ENCODE measurements around the gene EIF3I. TPM values are rescaled to one million over a fixed set of nuclear protein-coding genes. Genes with fewer than 3 reads are reported as not detected.

Gene EIF3I
- total and polyA plus RNA-seq, 2 of the 13 experiments (the other 11 are each of a cell fraction or from before 2014, with no cell fraction given): 210 to 223 TPM

GRCh38 chr1:32216566-32216965 lies 5.6 kb upstream of the EIF3I start:
- no peak overlapping the region for H3K9ac ChIP-seq (ENCODE audit: insufficient read depth, low read depth, low read length)
- H3K36me3 ChIP-seq (replicated peaks in 1 of 2; ENCODE audit: control insufficient read depth in 1 of 2, insufficient read depth in 2 of 2, low read length in 2 of 2): peaks cover 11 to 30% of the 10 kb centered on the region in 2 experiments; a peak in 4 of 5 replicates
- BruUV-seq (replicated peaks): no TSS peak
- H2AFZ ChIP-seq (ENCODE audit: low read length): no peak overlapping the region
- FAIRE-seq (no peak), ATAC-seq (no peak), DNase-seq (ENCODE audit: low spot score) (no peak)
- no peak overlapping the region for H3K27ac ChIP-seq (ENCODE audit: extremely low read length, insufficient read depth, low read length)
- intact Hi-C loops (cut with micrococcal nuclease; ENCODE audit: unreplicated experiment): no loop called here
- H3K4me1 ChIP-seq (ENCODE audit: insufficient read depth, low read length): peaks cover 23% of the 10 kb centered on the region
- peaks cover 6% of the 10 kb centered on the region for H3K79me2 ChIP-seq (ENCODE audit: insufficient read depth, low read length)
- in situ Hi-C loops (cut with HindIII; ENCODE audit: extremely low pct_ligation_motif_present, low pct_unique_long_range_greater_than_20kb): loop anchor here (10.0 kb wide), 1 partner anchor 198 kb away; no protein-coding TSS in a partner anchor
- H3K27me3 ChIP-seq (ENCODE audit: control insufficient read depth in 1 of 2, insufficient read depth in 2 of 2, low read length in 2 of 2): no peaks in the 10 kb centered on the region; a peak in 1 of 5 replicates
- no peaks in the 10 kb centered on the region for H3K9me3 ChIP-seq (ENCODE audit: low read length)
- WGBS (ENCODE audit: low lambda C conversion rate): 100% methylated on average over 2 of the region's 5 CpGs
- H3K4me2 ChIP-seq (ENCODE audit: low read depth, low read length): no peak overlapping the region
- POLR2A ChIA-PET: interaction anchor here (1.1 to 2.6 kb wide), 8 partner anchors 11 to 178 kb away, joined by 3 to 22 read pairs (median 7); partner anchors contain the start of genes BSDC1, CCDC28B, IQCC and LCK
- H4K20me1 ChIP-seq (ENCODE audit: insufficient read depth, low read length): no peaks in the 10 kb centered on the region
- no peak for TF ChIP-seq BORCS8-MEF2B (CRISPR knock-in tag; IDR thresholded peaks at IDR 0.05)
- no peak for TF ChIP-seq MEIS2 (CRISPR knock-in tag; IDR thresholded peaks at IDR 0.05)
- no peak for TF ChIP-seq ZNF432 (CRISPR knock-in tag; IDR thresholded peaks at IDR 0.05; ENCODE audit: borderline replicate concordance)
- no peak for TF ChIP-seq ZNF546 (CRISPR knock-in tag; conservative IDR thresholded peaks at IDR 0.05)
- no peak for TF ChIP-seq ZFY (CRISPR knock-in tag; IDR thresholded peaks at IDR 0.05)
- no peak for TF ChIP-seq YY1 (IDR thresholded peaks at IDR 0.05; ENCODE audit: insufficient read depth, insufficient replicate concordance, low read depth, low read length)
- TF ChIP-seq BRD4 (CRISPR knock-in tag; IDR thresholded peaks at IDR 0.05): no peak
- no peak for TF ChIP-seq ZEB1 (IDR thresholded peaks at IDR 0.05; ENCODE audit: insufficient replicate concordance, low read depth)
- TF ChIP-seq NR2C2 (CRISPR knock-in tag; IDR thresholded peaks at IDR 0.05; ENCODE audit: borderline replicate concordance): no peak
- no peak for TF ChIP-seq ZNF407 (CRISPR knock-in tag; IDR thresholded peaks at IDR 0.05; ENCODE audit: not compliant biosample characterization)
- TF ChIP-seq U2AF2 (IDR thresholded peaks at IDR 0.05; ENCODE audit: low read depth, low read length): no peak
- no peak for TF ChIP-seq ZNF75D (CRISPR knock-in tag; IDR thresholded peaks at IDR 0.05; ENCODE audit: borderline replicate concordance)
- TF ChIP-seq SUZ12 (IDR thresholded peaks at IDR 0.05; ENCODE audit: low read depth, low read length): no peak
- no peak for TF ChIP-seq ZNF577 (CRISPR knock-in tag; IDR thresholded peaks at IDR 0.05; ENCODE audit: borderline replicate concordance, low read depth)
- CTCF ChIA-PET (ENCODE audit: low intra/inter-chr PET ratio, low total read pairs): interaction anchor here (1.5 to 2.0 kb wide), 2 partner anchors 32 to 197 kb away, joined by 8 to 11 read pairs; no protein-coding TSS in a partner anchor
- no peak overlapping the region for H3K4me3 ChIP-seq (replicated peaks in 1 of 3; ENCODE audit: insufficient read depth in 1 of 3, low read depth in 2 of 3, low read length in 3 of 3)

All from HepG2 (cell line).